ENCODE results near the gene ATL3. TPM values are rescaled to one million over a fixed set of nuclear protein-coding genes. Genes with fewer than 3 reads are reported as not detected.

Gene ATL3
- total RNA-seq, 1 donor from 2014 or later = 13.4 TPM

- H3K4me1 ChIP-seq = peaks cover 26% of the 10 kb centered on the region
- H3K4me3 ChIP-seq = no peak overlapping the region
- intact Hi-C loops (cut with micrococcal nuclease) = no loop called here
- no peak overlapping the region for H3K27ac ChIP-seq (replicated peaks)
- no peaks in the 10 kb centered on the region for H3K36me3 ChIP-seq
- DNase-seq = no peak
- H3K27me3 ChIP-seq (ENCODE audit: low read depth) = no peaks in the 10 kb centered on the region
- no peaks in the 10 kb centered on the region for H3K9me3 ChIP-seq (replicated peaks)
- TF ChIP-seq CTCF (IDR thresholded peaks at IDR 0.05; ENCODE audit: borderline replicate concordance) = no peak
Measured at GRCh38 chr11:63616953-63617352, 54.2 kb downstream of the ATL3 start.

- H3K27me3 ChIP-seq (ENCODE audit: low read depth) = no peaks in the 10 kb centered on the region
- H3K9me3 ChIP-seq (replicated peaks) = no peaks in the 10 kb centered on the region
- no peak for TF ChIP-seq CTCF (IDR thresholded peaks at IDR 0.05; ENCODE audit: borderline replicate concordance)
- DNase-seq = peak; percentile 88
- intact Hi-C loops (cut with micrococcal nuclease) = no loop called here
- H3K4me1 ChIP-seq = peaks cover 50% of the 10 kb centered on the region
- peak within 1 kb of the TSS; percentile 94 for H3K27ac ChIP-seq (replicated peaks)
- no peaks in the 10 kb centered on the region for H3K36me3 ChIP-seq
- H3K4me3 ChIP-seq = peak within 1 kb of the TSS; percentile 92
Measured at GRCh38 chr11:63614136-63614671, 57.0 kb downstream of the ATL3 start, which contains the start of gene PLAAT3. Gene PLAAT3, minus strand, starts transcription at chr11:63614433. Its CDS starts 419 bp downstream, at chr11:63614014.

- peak overlapping the region; percentile 92 for H3K4me3 ChIP-seq
- no peak for TF ChIP-seq CTCF (IDR thresholded peaks at IDR 0.05; ENCODE audit: borderline replicate concordance)
- intact Hi-C loops (cut with micrococcal nuclease) = no loop called here
- no peaks in the 10 kb centered on the region for H3K27me3 ChIP-seq (ENCODE audit: low read depth)
- no peaks in the 10 kb centered on the region for H3K36me3 ChIP-seq
- peaks cover 56% of the 10 kb centered on the region for H3K4me1 ChIP-seq
- H3K27ac ChIP-seq (replicated peaks) = peak overlapping the region; percentile 94
- DNase-seq = peak; percentile 49
- no peaks in the 10 kb centered on the region for H3K9me3 ChIP-seq (replicated peaks)
Measured at GRCh38 chr11:63613517-63614135, 57.5 kb downstream of the ATL3 start.

- DNase-seq = no peak
- Histone ChIP-seq H3K4me3 (peak overlapping the region; percentile 23), H3K9me3 (replicated peaks) (no peaks in the 10 kb centered on the region), H3K4me1 (peaks cover 60% of the 10 kb centered on the region), H3K36me3 (no peaks in the 10 kb centered on the region), H3K27ac (replicated peaks) (peak overlapping the region; percentile 94), H3K27me3 (ENCODE audit: low read depth) (no peaks in the 10 kb centered on the region)
- intact Hi-C loops (cut with micrococcal nuclease) = no loop called here
- no peak for TF ChIP-seq CTCF (IDR thresholded peaks at IDR 0.05; ENCODE audit: borderline replicate concordance)
Measured at GRCh38 chr11:63612181-63612580, 59.0 kb downstream of the ATL3 start.

- no peak for DNase-seq
- no peaks in the 10 kb centered on the region for H3K9me3 ChIP-seq (replicated peaks)
- H3K4me1 ChIP-seq = peaks cover 60% of the 10 kb centered on the region
- no peaks in the 10 kb centered on the region for H3K36me3 ChIP-seq
- H3K4me3 ChIP-seq = peak overlapping the region; percentile 23
- peak overlapping the region; percentile 94 for H3K27ac ChIP-seq (replicated peaks)
- intact Hi-C loops (cut with micrococcal nuclease) = no loop called here
- TF ChIP-seq CTCF (IDR thresholded peaks at IDR 0.05; ENCODE audit: borderline replicate concordance) = no peak
- no peaks in the 10 kb centered on the region for H3K27me3 ChIP-seq (ENCODE audit: low read depth)
Measured at GRCh38 chr11:63611395-63611747, 59.8 kb downstream of the ATL3 start.
